ENCODE results near the gene RAPSN. TPM values are rescaled to one million over a fixed set of nuclear protein-coding genes. Genes with fewer than 3 reads are reported as not detected.

RAPSN gene
- total RNA-seq, 1 experiment from 2014 or later: 2.0 TPM

DNA sequence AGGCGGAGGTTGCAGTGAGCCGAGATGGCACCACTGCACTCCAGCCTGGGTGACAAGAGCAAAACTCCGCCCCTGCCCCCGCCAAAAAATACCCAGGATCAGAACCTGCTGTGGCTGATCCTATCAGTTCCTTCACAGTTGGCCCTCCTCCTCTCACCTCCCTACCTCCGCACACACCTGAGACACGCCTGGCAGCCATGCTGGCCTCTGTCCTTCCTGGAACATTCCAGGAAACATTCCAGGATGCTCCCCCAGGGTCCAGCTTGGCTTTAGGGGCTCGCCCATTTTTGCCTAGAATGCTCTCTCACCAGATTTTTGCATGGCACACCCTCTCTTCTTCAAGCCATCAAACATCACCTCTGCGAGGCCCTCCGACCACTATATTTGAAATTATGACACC is 2.1 kb downstream of the RAPSN start:
- no peaks in the 10 kb centered on the region for H3K27me3 ChIP-seq (replicated peaks; ENCODE audit: control insufficient read depth, insufficient read depth, low read length)
- ChIA-PET POLR2A (no interaction called here), CTCF (no interaction called here)
- Mint-ChIP-seq H3K36me3 (ENCODE audit: insufficient read depth, unreplicated experiment) (peaks cover 13% of the 10 kb centered on the region), H3K4me3 (ENCODE audit: unreplicated experiment) (no peak overlapping the region), H3K27ac (ENCODE audit: unreplicated experiment) (no peak overlapping the region), H3K27me3 (ENCODE audit: insufficient read depth, unreplicated experiment) (no peaks in the 10 kb centered on the region), H3K4me1 (ENCODE audit: low read depth, unreplicated experiment) (no peaks in the 10 kb centered on the region), H3K9me3 (ENCODE audit: unreplicated experiment) (no peaks in the 10 kb centered on the region)
- no peaks in the 10 kb centered on the region for H3K4me1 ChIP-seq
- no peak for DNase-seq
- no peak overlapping the region for H3K4me3 ChIP-seq (ENCODE audit: low read depth, low read length)
- intact Hi-C loops (cut with micrococcal nuclease; ENCODE audit: unreplicated experiment): no loop called here
- no peaks in the 10 kb centered on the region for H3K9me3 ChIP-seq
- TF ChIP-seq, protein P1, sequence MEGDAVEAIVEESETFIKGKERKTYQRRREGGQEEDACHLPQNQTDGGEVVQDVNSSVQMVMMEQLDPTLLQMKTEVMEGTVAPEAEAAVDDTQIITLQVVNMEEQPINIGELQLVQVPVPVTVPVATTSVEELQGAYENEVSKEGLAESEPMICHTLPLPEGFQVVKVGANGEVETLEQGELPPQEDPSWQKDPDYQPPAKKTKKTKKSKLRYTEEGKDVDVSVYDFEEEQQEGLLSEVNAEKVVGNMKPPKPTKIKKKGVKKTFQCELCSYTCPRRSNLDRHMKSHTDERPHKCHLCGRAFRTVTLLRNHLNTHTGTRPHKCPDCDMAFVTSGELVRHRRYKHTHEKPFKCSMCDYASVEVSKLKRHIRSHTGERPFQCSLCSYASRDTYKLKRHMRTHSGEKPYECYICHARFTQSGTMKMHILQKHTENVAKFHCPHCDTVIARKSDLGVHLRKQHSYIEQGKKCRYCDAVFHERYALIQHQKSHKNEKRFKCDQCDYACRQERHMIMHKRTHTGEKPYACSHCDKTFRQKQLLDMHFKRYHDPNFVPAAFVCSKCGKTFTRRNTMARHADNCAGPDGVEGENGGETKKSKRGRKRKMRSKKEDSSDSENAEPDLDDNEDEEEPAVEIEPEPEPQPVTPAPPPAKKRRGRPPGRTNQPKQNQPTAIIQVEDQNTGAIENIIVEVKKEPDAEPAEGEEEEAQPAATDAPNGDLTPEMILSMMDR (IDR thresholded peaks at IDR 0.05; ENCODE audit: insufficient read depth in 1 of 2, low read depth in 1 of 2, low read length in 1 of 2, severe bottlenecking in 1 of 2, unreplicated experiment in 1 of 2): no peak
- no TSS peak for BruUV-seq (replicated peaks)
- H3K36me3 ChIP-seq (ENCODE audit: control insufficient read depth, insufficient read depth, low read length): no peaks in the 10 kb centered on the region

DNA sequence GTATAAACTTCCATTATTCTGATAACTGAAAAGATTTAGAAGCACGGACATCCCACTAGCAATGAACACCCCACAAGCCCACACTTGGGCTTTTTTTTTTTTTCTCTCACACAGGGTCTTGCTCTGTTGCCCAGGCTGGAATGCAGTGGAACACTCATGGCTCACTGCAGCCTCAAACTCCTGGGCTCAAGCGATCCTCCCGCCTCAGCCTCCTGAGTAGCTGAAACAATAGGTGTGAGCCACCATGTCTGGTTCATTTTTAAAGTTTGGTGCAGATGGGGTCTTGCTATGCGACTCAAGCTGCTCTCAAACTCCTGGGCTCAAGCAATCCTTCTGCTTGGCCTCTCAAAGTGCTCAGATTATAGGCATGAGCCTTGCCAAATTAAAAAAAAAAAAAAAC is 3.1 kb downstream of the RAPSN start:
- Histone ChIP-seq H3K36me3 (ENCODE audit: control insufficient read depth, insufficient read depth, low read length) (no peaks in the 10 kb centered on the region), H3K4me1 (no peaks in the 10 kb centered on the region), H3K27me3 (replicated peaks; ENCODE audit: control insufficient read depth, insufficient read depth, low read length) (no peaks in the 10 kb centered on the region), H3K9me3 (no peaks in the 10 kb centered on the region), H3K4me3 (ENCODE audit: low read depth, low read length) (no peak overlapping the region)
- POLR2A ChIA-PET: interaction anchor here (0.7 kb wide), 1 partner anchor 21 kb away, joined by 6 read pairs; no protein-coding TSS in a partner anchor
- DNase-seq: no peak
- H3K27me3 Mint-ChIP-seq (ENCODE audit: insufficient read depth, unreplicated experiment): no peaks in the 10 kb centered on the region
- BruUV-seq (replicated peaks): no TSS peak
- H3K9me3 Mint-ChIP-seq (ENCODE audit: unreplicated experiment): no peaks in the 10 kb centered on the region
- no peak overlapping the region for H3K4me3 Mint-ChIP-seq (ENCODE audit: unreplicated experiment)
- intact Hi-C loops (cut with micrococcal nuclease; ENCODE audit: unreplicated experiment): no loop called here
- H3K4me1 Mint-ChIP-seq (ENCODE audit: low read depth, unreplicated experiment): no peaks in the 10 kb centered on the region
- TF ChIP-seq, protein P1 (IDR thresholded peaks at IDR 0.05; ENCODE audit: insufficient read depth in 1 of 2, low read depth in 1 of 2, low read length in 1 of 2, severe bottlenecking in 1 of 2, unreplicated experiment in 1 of 2): no peak
- H3K27ac Mint-ChIP-seq (ENCODE audit: unreplicated experiment): no peak overlapping the region
- CTCF ChIA-PET: interaction anchor here (0.6 kb wide), 1 partner anchor 46 kb away, joined by 8 read pairs; no protein-coding TSS in a partner anchor
- peaks cover 7% of the 10 kb centered on the region for H3K36me3 Mint-ChIP-seq (ENCODE audit: insufficient read depth, unreplicated experiment)

DNA sequence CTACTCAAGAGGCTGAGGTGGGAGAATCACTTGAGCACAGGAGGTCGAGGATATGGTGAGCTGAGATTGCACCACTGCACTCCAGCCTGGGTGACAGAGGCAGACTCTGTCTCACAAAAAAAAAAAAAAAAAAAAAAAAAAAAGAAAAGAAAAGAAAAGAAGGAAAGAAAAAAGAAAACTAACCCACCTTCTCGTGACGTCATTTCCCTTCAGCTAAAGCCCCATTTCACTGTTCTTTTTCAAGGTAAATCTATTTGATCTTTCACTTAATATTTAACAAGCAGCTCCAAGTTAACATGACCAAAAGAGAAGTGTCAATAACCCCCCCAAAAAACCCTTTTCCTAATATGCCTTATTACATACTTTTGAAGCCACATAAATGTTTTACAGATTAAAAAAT is 5.1 kb downstream of the RAPSN start:
- H3K4me1 Mint-ChIP-seq (ENCODE audit: low read depth, unreplicated experiment): no peaks in the 10 kb centered on the region
- no TSS peak for BruUV-seq (replicated peaks)
- CTCF ChIA-PET: interaction anchor here (0.6 to 1.8 kb wide), 2 partner anchors 9 to 10 kb away, joined by 3 to 15 read pairs; no protein-coding TSS in a partner anchor

More for the DNA sequence above, 5.1 kb downstream of the RAPSN start:
- DNase-seq: no peak
- Histone ChIP-seq H3K9me3 (no peaks in the 10 kb centered on the region), H3K27me3 (replicated peaks; ENCODE audit: control insufficient read depth, insufficient read depth, low read length) (no peaks in the 10 kb centered on the region), H3K4me1 (no peaks in the 10 kb centered on the region), H3K36me3 (ENCODE audit: control insufficient read depth, insufficient read depth, low read length) (no peaks in the 10 kb centered on the region), H3K4me3 (ENCODE audit: low read depth, low read length) (no peak overlapping the region)
- Mint-ChIP-seq H3K36me3 (ENCODE audit: insufficient read depth, unreplicated experiment) (peaks cover 6% of the 10 kb centered on the region), H3K27me3 (ENCODE audit: insufficient read depth, unreplicated experiment) (no peaks in the 10 kb centered on the region), H3K27ac (ENCODE audit: unreplicated experiment) (no peak overlapping the region), H3K9me3 (ENCODE audit: unreplicated experiment) (no peaks in the 10 kb centered on the region), H3K4me3 (ENCODE audit: unreplicated experiment) (no peak overlapping the region)
- intact Hi-C loops (cut with micrococcal nuclease; ENCODE audit: unreplicated experiment): no loop called here
- POLR2A ChIA-PET: interaction anchor here (0.7 kb wide), 1 partner anchor 35 kb away, joined by 4 read pairs; the partner anchor contains the start of gene SLC39A13
- TF ChIP-seq, protein P1 (IDR thresholded peaks at IDR 0.05; ENCODE audit: insufficient read depth in 1 of 2, low read depth in 1 of 2, low read length in 1 of 2, severe bottlenecking in 1 of 2, unreplicated experiment in 1 of 2): no peak

Measured in Caco-2 (cell line).